GM23338 (cell line): ENCODE data around the gene GPR183. TPM values are rescaled to one million over a fixed set of nuclear protein-coding genes. Genes with fewer than 3 reads are reported as not detected.

Experiments
- ATAC-seq: fragments of 200-7000 bp; cut with Tn5 transposase; 3 replicates; pipeline ENCODE4 v1.9.1; 2020
- DNase-seq: peaks from one replicate; pipeline ENCODE4 v3.0.0-alpha.2; 2015; ENCODE audit warnings: low spot score
- H2AFZ ChIP-seq: fragments of 200-600 bp; sonication (generic); 2 replicates; pipeline ENCODE4 v1.8.0; 2016; ENCODE audit warnings: antibody characterized with exemption, mild to moderate bottlenecking, moderate library complexity
- H3F3A ChIP-seq: fragments of 200-600 bp; sonication (generic); replicated peaks from 2 replicates; pipeline ENCODE4 v1.8.0; 2017; ENCODE audit warnings: antibody characterized with exemption, mixed run types, low read depth
- H3K27ac ChIP-seq: fragments of 200-600 bp; sonication (generic); 2 replicates; pipeline ENCODE4 v1.6.1; 2016; ENCODE audit warnings: low read depth
- H3K27me3 ChIP-seq: fragments of 200-600 bp; sonication (generic); 2 replicates; pipeline ENCODE4 v1.8.0; 2016; ENCODE audit warnings: mild to moderate bottlenecking, mixed run types, moderate library complexity; ENCODE audit not compliant: insufficient read depth
- H3K36me3 ChIP-seq: fragments of 200-600 bp; sonication (generic); 2 replicates; pipeline ENCODE4 v1.8.0; 2016; ENCODE audit warnings: mild to moderate bottlenecking; ENCODE audit not compliant: insufficient read depth
- H3K4me1 ChIP-seq: fragments of 200-600 bp; sonication (generic); 2 replicates; pipeline ENCODE4 v1.8.0; 2016; ENCODE audit warnings: mild to moderate bottlenecking, moderate library complexity; ENCODE audit not compliant: insufficient read depth
- H3K4me2 ChIP-seq: fragments of 200-600 bp; sonication (generic); 2 replicates; pipeline ENCODE4 v1.7.1; 2017; ENCODE audit warnings: mixed run types
- H3K4me3 ChIP-seq: fragments of 200-600 bp; sonication (generic); 2 replicates; pipeline ENCODE4 v1.6.1; 2016; ENCODE audit warnings: mixed run types
- H3K79me2 ChIP-seq: fragments of 200-600 bp; sonication (generic); replicated peaks from 2 replicates; pipeline ENCODE4 v1.8.0; 2017; ENCODE audit warnings: mild to moderate bottlenecking; ENCODE audit not compliant: insufficient read depth
- H3K9me2 ChIP-seq: fragments of 200-600 bp; sonication (generic); 2 replicates; pipeline ENCODE4 v1.8.0; 2017; ENCODE audit not compliant: insufficient read depth
- H4K20me1 ChIP-seq: fragments of 200-600 bp; sonication (generic); replicated peaks from 2 replicates; pipeline ENCODE4 v1.8.0; 2017; ENCODE audit warnings: mild to moderate bottlenecking; ENCODE audit not compliant: insufficient read depth
- H3K27ac Mint-ChIP-seq: 2 replicates; pipeline ENCODE4 v1.8.0; 2020; ENCODE audit warnings: inconsistent platforms, mild to moderate bottlenecking, moderate library complexity, mixed read lengths
- H3K27me3 Mint-ChIP-seq: 3 replicates; pipeline ENCODE4 v1.8.0; 2022; ENCODE audit warnings: low read depth, mild to moderate bottlenecking, moderate library complexity, mixed read lengths, inconsistent platforms; ENCODE audit not compliant: insufficient read depth, poor library complexity
- H3K36me3 Mint-ChIP-seq: 3 replicates; pipeline ENCODE4 v1.8.0; 2021; ENCODE audit warnings: low read depth, mild to moderate bottlenecking, inconsistent platforms, moderate library complexity, mixed read lengths
- H3K4me1 Mint-ChIP-seq: 3 replicates; pipeline ENCODE4 v1.8.0; 2020; ENCODE audit warnings: mild to moderate bottlenecking, inconsistent platforms, mixed read lengths
- H3K4me3 Mint-ChIP-seq: 3 replicates; pipeline ENCODE4 v1.8.0; 2021; ENCODE audit warnings: moderate library complexity, mild to moderate bottlenecking, inconsistent platforms, mixed read lengths
- H3K9me3 Mint-ChIP-seq: 3 replicates; pipeline ENCODE4 v1.8.0; 2020; ENCODE audit warnings: moderate library complexity, mild to moderate bottlenecking, inconsistent platforms, mixed read lengths
- CREB1 ChIP-seq: fragments of 250-450 bp; sonication (Bioruptor Pico); IDR thresholded peaks from 2 replicates; pipeline ENCODE4 v1.5.0; 2020; ENCODE audit warnings: low read depth, mild to moderate bottlenecking, moderate library complexity
- ETS1 ChIP-seq: IDR thresholded peaks from 2 replicates; pipeline ENCODE4 v1.6.1; 2016; ENCODE audit warnings: antibody characterized with exemption
- EZH2 ChIP-seq: fragments of 200-600 bp; sonication (generic); IDR thresholded peaks from one replicate; pipeline ENCODE4 v1.8.0; 2017; ENCODE audit warnings: antibody characterized with exemption, mild to moderate bottlenecking, low read depth; ENCODE audit not compliant: unreplicated experiment
- EZH2phosphoT487 ChIP-seq: fragments of 200-600 bp; sonication (generic); IDR thresholded peaks from one replicate; pipeline ENCODE4 v1.8.1; 2018; ENCODE audit warnings: antibody characterized with exemption; ENCODE audit not compliant: unreplicated experiment
- JUNB ChIP-seq: IDR thresholded peaks from one replicate; pipeline ENCODE4 v1.6.1; 2016; ENCODE audit warnings: antibody characterized with exemption; ENCODE audit not compliant: unreplicated experiment
- NANOG ChIP-seq: IDR thresholded peaks from 2 replicates; pipeline ENCODE4 v1.6.1; 2016; ENCODE audit warnings: antibody characterized with exemption, borderline replicate concordance
- POLR2AphosphoS5 ChIP-seq: IDR thresholded peaks from 2 replicates; pipeline ENCODE4 v1.6.1; 2016; ENCODE audit warnings: antibody characterized with exemption, low read depth
- REST ChIP-seq: IDR thresholded peaks from one replicate; pipeline ENCODE4 v1.6.1; 2018; ENCODE audit warnings: antibody characterized with exemption; ENCODE audit not compliant: unreplicated experiment
- STAT1 ChIP-seq: IDR thresholded peaks from one replicate; pipeline ENCODE4 v1.6.1; 2016; ENCODE audit warnings: antibody characterized with exemption; ENCODE audit not compliant: unreplicated experiment
- ZNF114 ChIP-seq: fragments of 250-450 bp; sonication (Bioruptor Pico); IDR thresholded peaks from 2 replicates; pipeline ENCODE4 v1.5.0; 2020; ENCODE audit warnings: mild to moderate bottlenecking, moderate library complexity
- ZNF331 ChIP-seq: fragments of 250-450 bp; sonication (Bioruptor Pico); IDR thresholded peaks from 2 replicates; pipeline ENCODE4 v1.5.0; 2020; ENCODE audit warnings: low read depth, mild to moderate bottlenecking, moderate library complexity
- polyA plus RNA-seq: library from polyadenylated mRNA; unstranded; fragments of >200 nt; fragmentation: Nextera tagmentation; extraction: Ambion mirVana; gene quantifications from 2 replicates; pipeline ENCODE4 v1.2.1, GENCODE V29; 2016
- total RNA-seq: library from RNA; depleted of rRNA; stranded (reverse); fragments of >200 nt; shearing (Covaris generic); gene quantifications from 2 replicates; pipeline ENCODE4 v1.2.3, GENCODE V29; 2014
- TF ChIP-seq, protein P1 (sequence below), 2 experiments: fragments of 200-600 bp in 1 of 2; sonication (generic) in 1 of 2; conservative IDR thresholded peaks; 2 replicates each; pipeline versions ENCODE4 v1.5.1 to v1.6.1; 2016 to 2017; ENCODE audit warnings: antibody characterized with exemption in 2 of 2, low read depth in 2 of 2, mild to moderate bottlenecking in 2 of 2, moderate library complexity in 1 of 2
- TF ChIP-seq, protein P2 (sequence below): fragments of 250-450 bp; sonication (Bioruptor Pico); IDR thresholded peaks from 2 replicates; pipeline ENCODE4 v1.5.0; 2020; ENCODE audit warnings: mild to moderate bottlenecking, moderate library complexity

Gene GPR183
- total and polyA plus RNA-seq, 2 experiments from 2014 or later, result 0.78 TPM; not detected in 1

GRCh38 chr13:99353246-99353600 is 46.0 kb upstream of the GPR183 start:
- peaks cover 3% of the 10 kb centered on the region; the same call in 2 of the 3 replicates for H3K36me3 Mint-ChIP-seq
- no peaks in the 10 kb centered on the region for H3K79me2 ChIP-seq
- H3K27ac Mint-ChIP-seq, result no peak overlapping the region
- H3K4me3 Mint-ChIP-seq, result no peak overlapping the region
- H3K27me3 ChIP-seq, result no peaks in the 10 kb centered on the region
- no peak overlapping the region for H3K27ac ChIP-seq
- H3K4me3 ChIP-seq, result no peak overlapping the region
- no peaks in the 10 kb centered on the region for H3K9me3 Mint-ChIP-seq
- peaks cover 6% of the 10 kb centered on the region for H4K20me1 ChIP-seq
- no peak overlapping the region for H2AFZ ChIP-seq
- no peaks in the 10 kb centered on the region; the same call in 1 of the 2 replicates for H3K36me3 ChIP-seq
- peaks cover 5% of the 10 kb centered on the region for H3K27me3 Mint-ChIP-seq
- H3K4me1 Mint-ChIP-seq, result no peaks in the 10 kb centered on the region
- ATAC-seq, result no peak
- H3K9me2 ChIP-seq, result no peaks in the 10 kb centered on the region
- H3F3A ChIP-seq, result no peaks in the 10 kb centered on the region
- TF ChIP-seq, protein P1, sequence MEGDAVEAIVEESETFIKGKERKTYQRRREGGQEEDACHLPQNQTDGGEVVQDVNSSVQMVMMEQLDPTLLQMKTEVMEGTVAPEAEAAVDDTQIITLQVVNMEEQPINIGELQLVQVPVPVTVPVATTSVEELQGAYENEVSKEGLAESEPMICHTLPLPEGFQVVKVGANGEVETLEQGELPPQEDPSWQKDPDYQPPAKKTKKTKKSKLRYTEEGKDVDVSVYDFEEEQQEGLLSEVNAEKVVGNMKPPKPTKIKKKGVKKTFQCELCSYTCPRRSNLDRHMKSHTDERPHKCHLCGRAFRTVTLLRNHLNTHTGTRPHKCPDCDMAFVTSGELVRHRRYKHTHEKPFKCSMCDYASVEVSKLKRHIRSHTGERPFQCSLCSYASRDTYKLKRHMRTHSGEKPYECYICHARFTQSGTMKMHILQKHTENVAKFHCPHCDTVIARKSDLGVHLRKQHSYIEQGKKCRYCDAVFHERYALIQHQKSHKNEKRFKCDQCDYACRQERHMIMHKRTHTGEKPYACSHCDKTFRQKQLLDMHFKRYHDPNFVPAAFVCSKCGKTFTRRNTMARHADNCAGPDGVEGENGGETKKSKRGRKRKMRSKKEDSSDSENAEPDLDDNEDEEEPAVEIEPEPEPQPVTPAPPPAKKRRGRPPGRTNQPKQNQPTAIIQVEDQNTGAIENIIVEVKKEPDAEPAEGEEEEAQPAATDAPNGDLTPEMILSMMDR (conservative IDR thresholded peaks at IDR 0.05; ENCODE audit: low read depth in 2 of 2), result no peak
- no peak for TF ChIP-seq EZH2phosphoT487
- no peak for TF ChIP-seq ZNF114
- TF ChIP-seq, protein P2, sequence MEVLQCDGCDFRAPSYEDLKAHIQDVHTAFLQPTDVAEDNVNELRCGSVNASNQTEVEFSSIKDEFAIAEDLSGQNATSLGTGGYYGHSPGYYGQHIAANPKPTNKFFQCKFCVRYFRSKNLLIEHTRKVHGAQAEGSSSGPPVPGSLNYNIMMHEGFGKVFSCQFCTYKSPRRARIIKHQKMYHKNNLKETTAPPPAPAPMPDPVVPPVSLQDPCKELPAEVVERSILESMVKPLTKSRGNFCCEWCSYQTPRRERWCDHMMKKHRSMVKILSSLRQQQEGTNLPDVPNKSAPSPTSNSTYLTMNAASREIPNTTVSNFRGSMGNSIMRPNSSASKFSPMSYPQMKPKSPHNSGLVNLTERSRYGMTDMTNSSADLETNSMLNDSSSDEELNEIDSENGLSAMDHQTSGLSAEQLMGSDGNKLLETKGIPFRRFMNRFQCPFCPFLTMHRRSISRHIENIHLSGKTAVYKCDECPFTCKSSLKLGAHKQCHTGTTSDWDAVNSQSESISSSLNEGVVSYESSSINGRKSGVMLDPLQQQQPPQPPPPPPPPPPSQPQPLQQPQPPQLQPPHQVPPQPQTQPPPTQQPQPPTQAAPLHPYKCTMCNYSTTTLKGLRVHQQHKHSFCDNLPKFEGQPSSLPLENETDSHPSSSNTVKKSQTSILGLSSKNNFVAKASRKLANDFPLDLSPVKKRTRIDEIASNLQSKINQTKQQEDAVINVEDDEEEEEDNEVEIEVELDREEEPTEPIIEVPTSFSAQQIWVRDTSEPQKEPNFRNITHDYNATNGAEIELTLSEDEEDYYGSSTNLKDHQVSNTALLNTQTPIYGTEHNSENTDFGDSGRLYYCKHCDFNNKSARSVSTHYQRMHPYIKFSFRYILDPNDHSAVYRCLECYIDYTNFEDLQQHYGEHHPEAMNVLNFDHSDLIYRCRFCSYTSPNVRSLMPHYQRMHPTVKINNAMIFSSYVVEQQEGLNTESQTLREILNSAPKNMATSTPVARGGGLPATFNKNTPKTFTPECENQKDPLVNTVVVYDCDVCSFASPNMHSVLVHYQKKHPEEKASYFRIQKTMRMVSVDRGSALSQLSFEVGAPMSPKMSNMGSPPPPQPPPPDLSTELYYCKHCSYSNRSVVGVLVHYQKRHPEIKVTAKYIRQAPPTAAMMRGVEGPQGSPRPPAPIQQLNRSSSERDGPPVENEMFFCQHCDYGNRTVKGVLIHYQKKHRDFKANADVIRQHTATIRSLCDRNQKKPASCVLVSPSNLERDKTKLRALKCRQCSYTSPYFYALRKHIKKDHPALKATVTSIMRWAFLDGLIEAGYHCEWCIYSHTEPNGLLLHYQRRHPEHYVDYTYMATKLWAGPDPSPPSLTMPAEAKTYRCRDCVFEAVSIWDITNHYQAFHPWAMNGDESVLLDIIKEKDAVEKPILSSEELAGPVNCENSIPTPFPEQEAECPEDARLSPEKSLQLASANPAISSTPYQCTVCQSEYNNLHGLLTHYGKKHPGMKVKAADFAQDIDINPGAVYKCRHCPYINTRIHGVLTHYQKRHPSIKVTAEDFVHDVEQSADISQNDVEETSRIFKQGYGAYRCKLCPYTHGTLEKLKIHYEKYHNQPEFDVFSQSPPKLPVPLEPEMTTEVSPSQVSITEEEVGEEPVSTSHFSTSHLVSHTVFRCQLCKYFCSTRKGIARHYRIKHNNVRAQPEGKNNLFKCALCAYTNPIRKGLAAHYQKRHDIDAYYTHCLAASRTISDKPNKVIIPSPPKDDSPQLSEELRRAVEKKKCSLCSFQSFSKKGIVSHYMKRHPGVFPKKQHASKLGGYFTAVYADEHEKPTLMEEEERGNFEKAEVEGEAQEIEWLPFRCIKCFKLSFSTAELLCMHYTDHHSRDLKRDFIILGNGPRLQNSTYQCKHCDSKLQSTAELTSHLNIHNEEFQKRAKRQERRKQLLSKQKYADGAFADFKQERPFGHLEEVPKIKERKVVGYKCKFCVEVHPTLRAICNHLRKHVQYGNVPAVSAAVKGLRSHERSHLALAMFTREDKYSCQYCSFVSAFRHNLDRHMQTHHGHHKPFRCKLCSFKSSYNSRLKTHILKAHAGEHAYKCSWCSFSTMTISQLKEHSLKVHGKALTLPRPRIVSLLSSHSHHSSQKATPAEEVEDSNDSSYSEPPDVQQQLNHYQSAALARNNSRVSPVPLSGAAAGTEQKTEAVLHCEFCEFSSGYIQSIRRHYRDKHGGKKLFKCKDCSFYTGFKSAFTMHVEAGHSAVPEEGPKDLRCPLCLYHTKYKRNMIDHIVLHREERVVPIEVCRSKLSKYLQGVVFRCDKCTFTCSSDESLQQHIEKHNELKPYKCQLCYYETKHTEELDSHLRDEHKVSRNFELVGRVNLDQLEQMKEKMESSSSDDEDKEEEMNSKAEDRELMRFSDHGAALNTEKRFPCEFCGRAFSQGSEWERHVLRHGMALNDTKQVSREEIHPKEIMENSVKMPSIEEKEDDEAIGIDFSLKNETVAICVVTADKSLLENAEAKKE (CRISPR knock-in tag), result no peak
- no peak for TF ChIP-seq EZH2
- no peak for TF ChIP-seq NANOG
- TF ChIP-seq ETS1, result no peak
- no peak for TF ChIP-seq REST
- TF ChIP-seq JUNB, result no peak
- no peak for TF ChIP-seq STAT1
- no peak for TF ChIP-seq ZNF331
- no peak for TF ChIP-seq CREB1
- TF ChIP-seq POLR2AphosphoS5, result no peak
- H3K4me1 ChIP-seq, result no peaks in the 10 kb centered on the region
- H3K4me2 ChIP-seq, result no peak overlapping the region
- no peak for DNase-seq
